Iris pigment epithelial cell (primary cell): Measurements from ENCODE around the gene TMTC1.
A peak's percentile ranks its signal among the peaks of the same experiment; 100 is the strongest.

Experiments used
- DNase-seq: peaks from one replicate; pipeline ENCODE4 v3.0.0-alpha.2; 2011; ENCODE audit warnings: low read depth

TMTC1 gene

GRCh38 chr12:29533815-29534489 is 249.8 kb downstream of the TMTC1 start:
- DNase-seq: no peak

- DNase-seq: no peak
These were observed 252.3 kb downstream of the TMTC1 start for GRCh38 chr12:29531471-29531870.

GRCh38 chr12:29530436-29530835 is 253.3 kb downstream of the TMTC1 start:
- DNase-seq: no peak

GRCh38 chr12:29528161-29528560 is 255.6 kb downstream of the TMTC1 start:
- DNase-seq: no peak

- DNase-seq: peak; percentile 78
These were observed 261.8 kb downstream of the TMTC1 start for GRCh38 chr12:29521951-29522350.

GRCh38 chr12:29519585-29520182 is 264.1 kb downstream of the TMTC1 start:
- peak; percentile 64 for DNase-seq

GRCh38 chr12:29518407-29518806 is 265.3 kb downstream of the TMTC1 start:
- DNase-seq: no peak

- DNase-seq: no peak
These were observed 266.5 kb downstream of the TMTC1 start for GRCh38 chr12:29517264-29517663.

GRCh38 chr12:29516431-29516875 is 267.3 kb downstream of the TMTC1 start:
- peak; percentile 59 for DNase-seq

- no peak for DNase-seq
These were observed 273.1 kb downstream of the TMTC1 start for GRCh38 chr12:29510591-29511185.

GRCh38 chr12:29509503-29509902 is 274.2 kb downstream of the TMTC1 start:
- DNase-seq: no peak

- no peak for DNase-seq
These were observed 274.8 kb downstream of the TMTC1 start for GRCh38 chr12:29508949-29509348.

GRCh38 chr12:29505122-29505521 is 278.6 kb downstream of the TMTC1 start:
- DNase-seq: no peak

- DNase-seq: no peak
These were observed 280.5 kb downstream of the TMTC1 start for GRCh38 chr12:29503283-29503682.

- DNase-seq: no peak
These were observed 284.5 kb downstream of the TMTC1 start for GRCh38 chr12:29499235-29499634.

- no peak for DNase-seq
These were observed 286.2 kb downstream of the TMTC1 start, which contains the start of gene OVCH1 for GRCh38 chr12:29497588-29497987. TSS of gene OVCH1 (minus strand) at chr12:29497686. CDS start at chr12:29497686, 0 bp downstream.

GRCh38 chr12:29492891-29493290 is 290.9 kb downstream of the TMTC1 start:
- DNase-seq: no peak

GRCh38 chr12:29486972-29487371 is 296.8 kb downstream of the TMTC1 start:
- no peak for DNase-seq

- DNase-seq: no peak
These were observed 320.5 kb downstream of the TMTC1 start for GRCh38 chr12:29463198-29463597.

- no peak for DNase-seq
These were observed 323.7 kb downstream of the TMTC1 start for GRCh38 chr12:29460082-29460481.

GRCh38 chr12:29455087-29455486 is 328.7 kb downstream of the TMTC1 start:
- DNase-seq: no peak

GRCh38 chr12:29451888-29452287 is 331.9 kb downstream of the TMTC1 start:
- DNase-seq: no peak
